Measurements from ENCODE around the gene KRTAP12-4. TPM values are rescaled to one million over a fixed set of nuclear protein-coding genes. Genes with fewer than 3 reads are reported as not detected.
"Not testable (repeated sequence)": the region's sequence is repeated elsewhere in the genome, so short reads cannot be mapped to it uniquely, and the experiment has no call there.

KRTAP12-4 gene
- total RNA-seq, 1 donor from 2014 or later = not detected

DNA sequence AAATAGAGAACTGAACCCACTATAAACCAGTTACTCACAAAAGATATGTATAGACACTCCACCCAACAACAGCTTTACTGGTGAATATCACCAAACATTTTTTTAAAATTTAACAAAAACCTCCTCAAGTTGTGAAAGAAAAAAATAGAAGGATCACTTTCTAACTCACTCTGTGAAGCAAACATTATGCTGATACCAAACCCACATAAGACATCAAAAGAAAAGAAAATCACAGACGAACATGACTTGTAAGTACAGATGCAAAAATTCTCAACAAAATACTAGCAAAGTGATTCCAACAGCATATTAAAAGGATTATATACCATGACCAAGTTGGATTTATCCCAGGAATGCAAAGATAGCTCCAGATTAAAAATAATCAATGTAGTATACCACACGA is 37.2 kb upstream of the KRTAP12-4 start:
- H3K27me3 Mint-ChIP-seq = peaks cover 66% of the 10 kb centered on the region
- peaks cover 14% of the 10 kb centered on the region for H3K4me1 Mint-ChIP-seq (ENCODE audit: unreplicated experiment)
- no peak overlapping the region for H3K27ac Mint-ChIP-seq
- peaks cover 17% of the 10 kb centered on the region for H3K9me3 Mint-ChIP-seq
- no peaks in the 10 kb centered on the region for H3K36me3 Mint-ChIP-seq
- no peak overlapping the region for H3K4me3 Mint-ChIP-seq
- no peak for DNase-seq (ENCODE audit: extremely low spot score, unreplicated experiment)
- TF ChIP-seq, protein P1, sequence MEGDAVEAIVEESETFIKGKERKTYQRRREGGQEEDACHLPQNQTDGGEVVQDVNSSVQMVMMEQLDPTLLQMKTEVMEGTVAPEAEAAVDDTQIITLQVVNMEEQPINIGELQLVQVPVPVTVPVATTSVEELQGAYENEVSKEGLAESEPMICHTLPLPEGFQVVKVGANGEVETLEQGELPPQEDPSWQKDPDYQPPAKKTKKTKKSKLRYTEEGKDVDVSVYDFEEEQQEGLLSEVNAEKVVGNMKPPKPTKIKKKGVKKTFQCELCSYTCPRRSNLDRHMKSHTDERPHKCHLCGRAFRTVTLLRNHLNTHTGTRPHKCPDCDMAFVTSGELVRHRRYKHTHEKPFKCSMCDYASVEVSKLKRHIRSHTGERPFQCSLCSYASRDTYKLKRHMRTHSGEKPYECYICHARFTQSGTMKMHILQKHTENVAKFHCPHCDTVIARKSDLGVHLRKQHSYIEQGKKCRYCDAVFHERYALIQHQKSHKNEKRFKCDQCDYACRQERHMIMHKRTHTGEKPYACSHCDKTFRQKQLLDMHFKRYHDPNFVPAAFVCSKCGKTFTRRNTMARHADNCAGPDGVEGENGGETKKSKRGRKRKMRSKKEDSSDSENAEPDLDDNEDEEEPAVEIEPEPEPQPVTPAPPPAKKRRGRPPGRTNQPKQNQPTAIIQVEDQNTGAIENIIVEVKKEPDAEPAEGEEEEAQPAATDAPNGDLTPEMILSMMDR (conservative IDR thresholded peaks at IDR 0.05) = no peak

- H3K36me3 Mint-ChIP-seq; H3K27ac Mint-ChIP-seq; DNase-seq (ENCODE audit: extremely low spot score, unreplicated experiment); H3K4me3 Mint-ChIP-seq: not testable (repeated sequence)
- Mint-ChIP-seq H3K4me1 (ENCODE audit: unreplicated experiment) (peaks cover 18% of the 10 kb centered on the region), H3K9me3 (peaks cover 17% of the 10 kb centered on the region), H3K27me3 (peaks cover 63% of the 10 kb centered on the region)
Measured at GRCh38 chr21:44689740-44690139, 35.3 kb upstream of the KRTAP12-4 start.

DNA sequence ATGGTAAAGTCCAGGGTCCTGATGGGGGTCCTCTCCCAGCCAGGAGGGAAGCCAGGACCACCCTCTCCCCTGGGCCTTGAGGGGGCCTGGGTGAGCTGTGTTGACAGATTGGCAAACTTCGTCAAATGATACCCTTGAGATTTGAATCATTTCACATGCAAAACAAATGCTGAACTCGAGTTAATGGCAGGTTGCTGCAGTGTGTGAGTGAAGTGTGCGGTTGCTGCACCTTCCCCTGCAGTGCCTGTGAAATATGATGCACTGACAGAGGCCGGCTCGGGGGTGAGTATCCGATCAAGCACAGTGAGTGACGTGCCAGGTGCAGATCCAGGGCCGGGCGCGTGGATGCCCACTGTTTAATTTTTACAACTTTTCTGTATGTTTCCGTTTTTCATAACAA is 33.2 kb upstream of the KRTAP12-4 start:
- peaks cover 18% of the 10 kb centered on the region for H3K4me1 Mint-ChIP-seq (ENCODE audit: unreplicated experiment)
- DNase-seq (ENCODE audit: extremely low spot score, unreplicated experiment) = no peak
- H3K27me3 Mint-ChIP-seq = peaks cover 62% of the 10 kb centered on the region
- H3K27ac Mint-ChIP-seq = no peak overlapping the region
- peaks cover 4% of the 10 kb centered on the region for H3K9me3 Mint-ChIP-seq
- TF ChIP-seq, protein P1 (conservative IDR thresholded peaks at IDR 0.05) = no peak
- no peaks in the 10 kb centered on the region for H3K36me3 Mint-ChIP-seq
- no peak overlapping the region for H3K4me3 Mint-ChIP-seq

GRCh38 chr21:44686843-44687561 is 32.5 kb upstream of the KRTAP12-4 start:
- no peaks in the 10 kb centered on the region for H3K9me3 Mint-ChIP-seq
- TF ChIP-seq, protein P1 (conservative IDR thresholded peaks at IDR 0.05) = no peak
- H3K36me3 Mint-ChIP-seq = no peaks in the 10 kb centered on the region
- H3K27ac Mint-ChIP-seq = no peak overlapping the region
- H3K27me3 Mint-ChIP-seq = peaks cover 67% of the 10 kb centered on the region
- peaks cover 18% of the 10 kb centered on the region for H3K4me1 Mint-ChIP-seq (ENCODE audit: unreplicated experiment)
- peak overlapping the region; percentile 7 for H3K4me3 Mint-ChIP-seq
- DNase-seq (ENCODE audit: extremely low spot score, unreplicated experiment) = no peak

- no peaks in the 10 kb centered on the region for H3K36me3 Mint-ChIP-seq
- no peak overlapping the region for H3K27ac Mint-ChIP-seq
- H3K4me3 Mint-ChIP-seq = no peak overlapping the region
- TF ChIP-seq, protein P1 (conservative IDR thresholded peaks at IDR 0.05) = no peak
- H3K9me3 Mint-ChIP-seq = no peaks in the 10 kb centered on the region
- H3K4me1 Mint-ChIP-seq (ENCODE audit: unreplicated experiment) = peaks cover 18% of the 10 kb centered on the region
- H3K27me3 Mint-ChIP-seq = peaks cover 65% of the 10 kb centered on the region
- no peak for DNase-seq (ENCODE audit: extremely low spot score, unreplicated experiment)
Measured at GRCh38 chr21:44686000-44686781, 31.7 kb upstream of the KRTAP12-4 start.

- H3K27ac Mint-ChIP-seq; H3K9me3 Mint-ChIP-seq; H3K36me3 Mint-ChIP-seq; DNase-seq (ENCODE audit: extremely low spot score, unreplicated experiment); H3K4me3 Mint-ChIP-seq: not testable (repeated sequence)
- peaks cover 18% of the 10 kb centered on the region for H3K4me1 Mint-ChIP-seq (ENCODE audit: unreplicated experiment)
- H3K27me3 Mint-ChIP-seq = peaks cover 62% of the 10 kb centered on the region
Measured at GRCh38 chr21:44685050-44685449, 30.6 kb upstream of the KRTAP12-4 start.
